HG03060 (cell line): ENCODE results near the gene PPIF.

Experiments
- ATAC-seq: cut with Tn5 transposase; IDR thresholded peaks from one replicate; pipeline ENCODE4 v1.9.1; 2021; ENCODE audit warnings: low read depth, moderate number of reproducible peaks; ENCODE audit not compliant: unreplicated experiment

Gene PPIF

GRCh38 chr10:79346388-79347225 lies 662 bp upstream of the PPIF start:
- ATAC-seq, result no peak

- ATAC-seq, result no peak
These were observed 798 bp downstream of the PPIF start for GRCh38 chr10:79347894-79348639.

DNA sequence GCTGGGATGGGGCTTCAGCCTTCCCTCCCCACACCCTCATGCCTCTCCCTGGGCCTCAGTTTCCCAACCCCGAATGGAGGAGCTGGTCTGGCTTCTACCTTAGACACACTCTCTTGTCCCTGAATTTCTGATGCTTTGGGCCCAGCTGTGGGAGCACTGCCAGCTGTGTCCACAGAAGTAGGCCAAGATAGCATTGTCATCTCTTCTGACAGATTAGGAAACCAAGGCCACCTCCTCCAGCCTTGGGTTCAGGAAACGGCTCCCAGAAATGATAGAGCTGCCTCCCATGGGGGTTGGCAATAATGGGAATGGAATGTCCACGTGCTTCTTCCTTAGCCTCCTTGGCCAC lies 1.3 kb downstream of the PPIF start:
- no peak for ATAC-seq

GRCh38 chr10:79349072-79349491 lies 1.8 kb downstream of the PPIF start:
- ATAC-seq, result no peak

DNA sequence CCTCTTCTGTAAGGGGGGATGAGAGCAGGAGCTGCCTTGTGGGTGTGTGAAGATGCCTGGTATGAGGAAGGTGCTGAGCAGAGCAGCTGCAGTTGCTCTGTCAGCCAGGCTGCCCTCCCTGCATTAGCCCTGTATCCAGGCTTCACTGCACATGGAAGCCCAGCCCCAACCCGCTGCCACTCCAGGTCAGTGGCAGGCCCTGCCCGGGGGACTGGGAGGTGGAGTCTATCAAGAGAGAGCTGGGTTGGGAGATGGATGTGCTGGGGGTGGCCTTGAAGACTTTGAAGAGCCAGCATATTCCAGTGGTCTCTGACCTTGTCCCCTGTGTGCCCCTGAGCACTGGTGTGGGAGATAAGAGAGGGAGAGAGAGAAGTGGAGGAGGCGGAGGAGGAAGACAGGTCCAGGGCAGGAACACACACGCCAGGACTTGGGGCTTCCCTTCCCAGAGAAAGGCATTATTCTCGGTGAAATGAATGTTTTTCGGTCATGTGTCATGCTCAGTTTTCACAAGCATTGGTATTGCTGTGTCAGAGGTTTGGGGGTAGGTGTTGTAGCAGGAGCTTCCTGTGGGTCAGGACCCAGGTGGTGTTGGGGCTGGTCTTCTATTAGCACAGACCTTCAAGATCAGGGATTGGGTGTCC lies 2.6 kb downstream of the PPIF start:
- ATAC-seq, result no peak

- ATAC-seq, result no peak
These were observed 3.3 kb downstream of the PPIF start for GRCh38 chr10:79350407-79351154.

GRCh38 chr10:79351332-79351731 lies 4.1 kb downstream of the PPIF start:
- no peak for ATAC-seq

DNA sequence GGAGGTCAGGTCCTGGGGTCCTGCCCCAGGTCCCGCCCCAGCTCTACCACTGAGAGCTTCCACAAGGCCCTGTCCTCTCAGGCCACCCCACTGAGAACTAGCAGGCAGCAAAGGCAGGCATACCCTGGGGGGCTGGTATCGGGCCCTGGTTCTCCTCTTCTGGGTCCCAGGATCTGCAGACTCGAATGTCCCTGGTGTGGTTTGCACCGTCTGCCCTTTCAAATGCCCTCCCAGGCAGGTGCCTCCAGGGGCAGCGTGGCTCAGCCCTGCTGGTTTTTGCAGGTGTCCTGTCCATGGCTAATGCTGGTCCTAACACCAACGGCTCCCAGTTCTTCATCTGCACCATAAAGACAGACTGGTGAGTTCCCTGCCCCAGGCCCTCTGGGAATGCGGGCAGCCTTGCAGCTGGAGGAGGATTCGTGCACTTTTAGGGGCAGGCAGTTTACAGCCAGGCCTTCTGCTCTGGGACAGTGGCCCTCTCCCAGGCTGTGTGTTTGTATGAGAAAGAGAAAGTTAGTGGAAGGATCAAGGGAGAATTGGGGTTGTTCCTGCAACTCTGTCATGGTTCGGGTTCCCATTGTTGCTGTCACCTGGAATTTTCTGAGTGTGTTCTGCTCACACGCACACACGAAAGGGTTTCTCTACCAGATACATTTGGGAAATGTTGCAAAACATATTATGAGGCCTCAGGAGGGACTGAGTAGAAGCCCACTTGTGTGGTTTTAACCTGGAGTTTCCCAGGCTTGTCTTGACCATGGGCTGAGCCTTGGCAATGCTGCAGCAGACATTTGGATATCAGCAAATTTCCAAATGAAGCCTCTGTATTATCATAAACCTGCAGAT lies 5.0 kb downstream of the PPIF start:
- no peak for ATAC-seq

GRCh38 chr10:79353000-79353406 lies 5.7 kb downstream of the PPIF start:
- ATAC-seq, result no peak

GRCh38 chr10:79353726-79354125 lies 6.5 kb downstream of the PPIF start:
- ATAC-seq, result no peak

DNA sequence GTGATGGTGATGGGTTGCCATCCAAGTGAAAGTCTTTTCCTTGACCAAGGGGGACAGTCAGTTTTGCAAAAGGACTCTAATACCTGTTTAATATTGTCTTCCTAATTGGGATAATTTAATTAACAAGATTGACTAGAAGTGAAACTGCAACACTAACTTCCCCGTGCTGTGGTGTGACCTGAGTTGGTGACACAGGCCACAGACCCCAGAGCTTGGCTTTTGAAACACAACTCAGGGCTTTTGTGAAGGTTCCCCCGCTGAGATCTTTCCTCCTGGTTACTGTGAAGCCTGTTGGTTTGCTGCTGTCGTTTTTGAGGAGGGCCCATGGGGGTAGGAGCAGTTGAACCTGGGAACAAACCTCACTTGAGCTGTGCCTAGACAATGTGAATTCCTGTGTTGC lies 6.9 kb downstream of the PPIF start:
- no peak for ATAC-seq

DNA sequence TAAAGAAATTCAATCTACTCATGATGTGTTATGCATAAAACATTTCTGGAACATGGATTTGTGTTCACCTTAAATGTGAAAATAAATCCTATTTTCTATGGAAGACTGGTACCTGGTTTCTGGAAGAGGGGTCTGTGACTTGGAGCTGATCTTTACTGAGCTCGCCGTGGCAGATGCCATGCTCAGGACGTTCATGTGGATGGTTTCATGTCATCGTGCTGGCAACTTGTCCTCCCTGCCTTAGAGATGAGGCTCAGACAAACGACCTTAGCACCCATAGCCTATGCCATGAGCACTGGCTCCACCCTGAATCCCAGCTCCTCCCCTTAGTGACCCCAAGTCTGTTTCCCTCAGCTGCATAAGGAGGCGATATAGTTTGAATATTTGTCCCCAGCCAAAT lies 7.3 kb downstream of the PPIF start:
- no peak for ATAC-seq

GRCh38 chr10:79355420-79356017 lies 8.2 kb downstream of the PPIF start:
- ATAC-seq, result no peak

GRCh38 chr10:79356104-79356503 lies 8.8 kb downstream of the PPIF start:
- no peak for ATAC-seq

DNA sequence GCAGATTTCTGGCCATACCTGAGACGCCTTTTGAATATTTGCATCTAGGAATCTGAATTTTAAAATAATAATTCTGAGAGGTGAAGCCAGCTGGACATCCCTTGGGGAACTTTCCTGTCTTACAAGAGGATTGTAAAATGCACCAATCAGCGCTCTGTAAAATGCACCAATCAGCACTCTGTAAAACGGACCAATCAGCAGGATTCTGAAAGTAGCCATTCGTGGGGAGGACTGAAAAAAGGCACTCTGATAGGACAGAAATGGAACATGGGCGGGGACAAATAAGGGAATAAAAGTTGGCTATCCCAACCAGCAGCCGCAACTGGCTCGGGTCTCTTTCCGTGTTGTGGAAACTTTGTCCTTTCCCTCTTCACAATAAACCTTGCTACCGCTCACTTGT lies 9.9 kb downstream of the PPIF start:
- no peak for ATAC-seq

GRCh38 chr10:79358811-79359210 lies 11.5 kb downstream of the PPIF start:
- ATAC-seq, result no peak

DNA sequence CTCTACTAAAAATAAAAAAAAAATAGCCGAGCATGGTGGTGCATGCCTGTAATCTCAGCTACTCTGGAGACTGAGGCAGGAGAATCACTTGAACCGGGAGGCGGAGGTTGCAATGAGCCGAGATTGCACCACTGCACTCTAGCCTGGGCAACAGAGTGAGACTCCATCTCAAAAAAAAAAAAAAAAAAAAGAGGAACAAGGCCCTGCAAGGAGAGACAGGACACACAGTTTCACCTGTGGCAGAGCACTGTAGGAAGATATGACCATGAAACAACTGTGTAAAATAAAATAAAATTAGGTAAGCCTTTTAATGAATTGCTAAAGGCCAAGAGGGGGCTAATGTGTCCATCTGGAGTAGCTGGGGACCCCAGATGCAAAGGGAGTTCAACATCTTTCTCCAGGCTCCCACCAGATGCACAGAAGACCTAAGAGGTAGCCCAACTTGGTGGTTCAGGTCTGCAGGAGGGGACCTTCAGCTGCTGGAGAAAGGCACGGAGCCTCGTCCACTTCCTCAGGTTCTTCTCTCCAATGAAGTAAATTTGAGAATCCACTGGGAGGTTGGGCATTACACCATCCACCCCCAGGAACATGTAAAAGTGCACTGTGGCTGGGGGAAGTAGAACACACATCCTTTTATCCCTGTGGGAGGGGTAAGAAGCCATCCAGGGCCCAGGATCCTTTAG lies 12.7 kb downstream of the PPIF start:
- ATAC-seq, result no peak

DNA sequence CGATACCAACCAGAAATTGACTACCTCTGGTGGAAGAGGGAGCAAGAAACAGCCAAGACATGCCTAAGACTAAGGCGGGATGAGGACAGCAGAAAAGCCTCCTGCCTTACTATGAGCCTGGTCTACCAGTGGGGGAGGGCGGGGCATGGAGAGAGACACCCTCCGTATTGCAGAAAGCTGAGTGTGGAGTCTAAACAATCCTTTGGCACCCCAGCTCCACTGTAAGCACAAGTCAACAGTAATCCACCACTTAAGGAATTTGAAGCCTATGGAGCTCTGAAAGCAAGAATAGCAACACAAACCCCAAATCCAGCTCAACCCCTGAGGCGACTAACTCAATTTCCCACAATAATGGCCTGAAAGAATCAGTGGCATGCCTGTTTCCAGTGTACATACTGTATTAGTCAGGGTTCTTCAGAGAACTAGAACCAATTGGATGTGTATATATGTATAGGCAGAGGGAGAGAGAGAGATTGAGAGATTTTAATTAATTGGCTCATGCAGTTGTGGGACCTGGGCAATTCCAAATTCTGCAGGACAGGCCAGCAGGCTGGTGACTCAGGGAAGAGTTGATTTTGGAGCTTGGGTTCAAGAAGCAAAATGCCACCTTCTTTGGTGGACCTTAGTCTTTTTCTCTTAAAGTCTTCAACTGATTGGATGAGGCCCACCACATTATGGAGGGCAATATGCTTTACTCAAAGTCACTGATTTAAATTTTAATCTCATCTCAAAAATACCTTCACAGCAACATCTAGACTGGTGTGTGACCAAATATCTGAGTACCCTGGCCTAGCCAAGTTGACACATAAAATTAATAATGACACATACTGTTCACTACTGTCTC lies 13.5 kb downstream of the PPIF start:
- ATAC-seq, result no peak
